WTC11 (cell line): ENCODE data around the gene NTRK2. TPM values are rescaled to one million over a fixed set of nuclear protein-coding genes. Genes with fewer than 3 reads are reported as not detected.

ENCODE experiments used
- ATAC-seq: fragments of 200-7000 bp; cut with Tn5 transposase; 2 replicates; pipeline ENCODE4 v1.10.0; 2021; ENCODE audit warnings: mild to moderate bottlenecking, moderate library complexity
- CTCF ChIA-PET: fragments of 300-600 bp; sonication (Branson Sonifier 250); formaldehyde crosslinking; loops from one replicate; lab custom pipeline; 2021; ENCODE audit warnings: antibody characterized with exemption; lab: Charles Lee
- POLR2A ChIA-PET: fragments of 350-600 bp; sonication (Branson Sonifier 250); formaldehyde crosslinking; loops from one replicate; lab custom pipeline; 2021; ENCODE audit warnings: antibody characterized with exemption; lab: Charles Lee
- DNase-seq: peaks from one replicate; pipeline ENCODE4 v3.0.0; 2021; ENCODE audit warnings: low spot score
- H3K27ac Mint-ChIP-seq: 2 replicates; pipeline ENCODE4 v1.8.0; 2021; ENCODE audit warnings: mixed read lengths
- H3K27me3 Mint-ChIP-seq: 2 replicates; pipeline ENCODE4 v1.8.0; 2021; ENCODE audit warnings: low read depth, mild to moderate bottlenecking, moderate library complexity, mixed read lengths
- H3K36me3 Mint-ChIP-seq: 2 replicates; pipeline ENCODE4 v1.8.0; 2021; ENCODE audit warnings: mixed read lengths
- H3K4me1 Mint-ChIP-seq: 2 replicates; pipeline ENCODE4 v1.8.0; 2022; ENCODE audit warnings: mixed read lengths
- H3K4me3 Mint-ChIP-seq: 2 replicates; pipeline ENCODE4 v1.8.0; 2021; ENCODE audit warnings: mild to moderate bottlenecking, moderate library complexity, mixed read lengths
- H3K9me3 Mint-ChIP-seq: 2 replicates; pipeline ENCODE4 v1.8.0; 2021; ENCODE audit warnings: mixed read lengths
- AR ChIP-seq: fragments of 250-450 bp; sonication (Bioruptor Pico); IDR thresholded peaks from 2 replicates; pipeline ENCODE4 v1.9.0; 2021; ENCODE audit warnings: mild to moderate bottlenecking
- CDX4 ChIP-seq: fragments of 250-450 bp; sonication (Bioruptor Pico); IDR thresholded peaks from 2 replicates; pipeline ENCODE4 v1.9.0; 2021; ENCODE audit warnings: moderate library complexity, mild to moderate bottlenecking, inconsistent platforms, borderline replicate concordance
- ERG ChIP-seq: fragments of 250-450 bp; sonication (Bioruptor Pico); IDR thresholded peaks from 2 replicates; pipeline ENCODE4 v1.8.0; 2021; ENCODE audit warnings: mild to moderate bottlenecking
- ESRRA ChIP-seq: sonication (generic); formaldehyde crosslinking; IDR thresholded peaks from 2 replicates; pipeline ENCODE4 v1.8.1; 2022; ENCODE audit warnings: mild to moderate bottlenecking, missing genetic modification reagents, borderline replicate concordance
- IRF1 ChIP-seq: sonication (generic); formaldehyde crosslinking; IDR thresholded peaks from 2 replicates; pipeline ENCODE4 v1.8.0; 2023; ENCODE audit warnings: missing genetic modification reagents
- JAZF1 ChIP-seq: fragments of 250-450 bp; sonication (Bioruptor Pico); IDR thresholded peaks from 2 replicates; pipeline ENCODE4 v1.9.0; 2021; ENCODE audit warnings: moderate library complexity, mild to moderate bottlenecking, inconsistent platforms
- NFE2L1 ChIP-seq: sonication (generic); formaldehyde crosslinking; IDR thresholded peaks from 2 replicates; pipeline ENCODE4 v1.8.1; 2023; ENCODE audit warnings: missing genetic modification reagents
- NR3C1 ChIP-seq: sonication (generic); formaldehyde crosslinking; conservative IDR thresholded peaks from 2 replicates; pipeline ENCODE4 v1.8.1; 2023; ENCODE audit warnings: low read depth, mild to moderate bottlenecking, missing genetic modification reagents
- PREB ChIP-seq: sonication (generic); formaldehyde crosslinking; IDR thresholded peaks from 2 replicates; pipeline ENCODE4 v1.8.1; 2022; ENCODE audit warnings: mild to moderate bottlenecking, missing genetic modification reagents, moderate library complexity, borderline replicate concordance
- RELA ChIP-seq: sonication (generic); formaldehyde crosslinking; IDR thresholded peaks from 2 replicates; pipeline ENCODE4 v1.8.1; 2022; ENCODE audit warnings: missing genetic modification reagents, mild to moderate bottlenecking, borderline replicate concordance
- SOX15 ChIP-seq: fragments of 250-450 bp; sonication (Bioruptor Pico); IDR thresholded peaks from 2 replicates; pipeline ENCODE4 v1.9.0; 2021; ENCODE audit warnings: mild to moderate bottlenecking
- STAT6 ChIP-seq: sonication (generic); formaldehyde crosslinking; conservative IDR thresholded peaks from 2 replicates; pipeline ENCODE4 v1.8.1; 2023; ENCODE audit warnings: mild to moderate bottlenecking, low read depth, missing genetic modification reagents, moderate library complexity
- ZNF219 ChIP-seq: sonication (generic); formaldehyde crosslinking; IDR thresholded peaks from 2 replicates; pipeline ENCODE4 v1.8.0; 2023; ENCODE audit warnings: missing genetic modification reagents, mild to moderate bottlenecking, borderline replicate concordance
- ZNF281 ChIP-seq: sonication (generic); formaldehyde crosslinking; IDR thresholded peaks from 2 replicates; pipeline ENCODE4 v1.8.0; 2023; ENCODE audit warnings: mild to moderate bottlenecking, missing genetic modification reagents
- ZNF416 ChIP-seq: fragments of 250-450 bp; sonication (Bioruptor Pico); IDR thresholded peaks from 2 replicates; pipeline ENCODE4 v1.9.0; 2021; ENCODE audit warnings: mild to moderate bottlenecking, inconsistent platforms
- ZNF423 ChIP-seq: fragments of 250-450 bp; sonication (Bioruptor Pico); IDR thresholded peaks from 2 replicates; pipeline ENCODE4 v2.1.2; 2022; ENCODE audit warnings: mild to moderate bottlenecking, moderate library complexity
- ZNF512 ChIP-seq: sonication (generic); formaldehyde crosslinking; IDR thresholded peaks from 2 replicates; pipeline ENCODE4 v1.8.1; 2022; ENCODE audit warnings: missing genetic modification reagents, borderline replicate concordance
- ZNF671 ChIP-seq: fragments of 250-450 bp; sonication (Bioruptor Pico); IDR thresholded peaks from 2 replicates; pipeline ENCODE4 v1.8.0; 2021; ENCODE audit warnings: mild to moderate bottlenecking
- total RNA-seq: library from RNA; stranded (reverse); gene quantifications from 3 replicates; pipeline ENCODE4 v1.2.3, GENCODE V29; 2021

Gene NTRK2
- total RNA-seq, 1 experiment from 2014 or later = 0.02 TPM

- no peak for TF ChIP-seq CDX4 (CRISPR knock-in tag)
- no peak for TF ChIP-seq ZNF219
- no peak for TF ChIP-seq RELA (CRISPR knock-in tag)
- TF ChIP-seq ZNF423 (CRISPR knock-in tag) = no peak
- no peak for TF ChIP-seq ZNF671 (CRISPR knock-in tag)
- TF ChIP-seq NR3C1 (CRISPR knock-in tag) = no peak
Measured at GRCh38 chr9:84807870-84808390, 138.4 kb downstream of the NTRK2 start (continued).

GRCh38 chr9:84808416-84808815 is 138.9 kb downstream of the NTRK2 start:
- H3K36me3 Mint-ChIP-seq = no peaks in the 10 kb centered on the region
- no peak for TF ChIP-seq ZNF512 (CRISPR knock-in tag)
- no peak for TF ChIP-seq STAT6 (CRISPR knock-in tag)
- no peak for TF ChIP-seq NFE2L1 (CRISPR knock-in tag)
- no peak for TF ChIP-seq SOX15 (CRISPR knock-in tag)
- TF ChIP-seq ZNF423 (CRISPR knock-in tag) = no peak
- no peak for TF ChIP-seq JAZF1 (CRISPR knock-in tag)
- no peak for TF ChIP-seq IRF1 (CRISPR knock-in tag)
- no peak for TF ChIP-seq ESRRA (CRISPR knock-in tag)
- no peak for TF ChIP-seq ERG (CRISPR knock-in tag)
- no peak for TF ChIP-seq AR (CRISPR knock-in tag)
- no peak for TF ChIP-seq ZNF281 (CRISPR knock-in tag)
- no peak for TF ChIP-seq PREB (CRISPR knock-in tag)
- no peak for TF ChIP-seq ZNF416 (CRISPR knock-in tag)
- CTCF ChIA-PET = no interaction called here
- no peak overlapping the region for H3K27ac Mint-ChIP-seq
- POLR2A ChIA-PET = no interaction called here
- DNase-seq (no peak), ATAC-seq (no peak)
- peaks cover 28% of the 10 kb centered on the region for H3K4me1 Mint-ChIP-seq
- H3K27me3 Mint-ChIP-seq = no peaks in the 10 kb centered on the region
- no peak overlapping the region for H3K4me3 Mint-ChIP-seq
- no peaks in the 10 kb centered on the region; the same call in 1 of the 2 replicates for H3K9me3 Mint-ChIP-seq
